H1 (cell line): Measurements from ENCODE around the gene VPS13D.
A peak's percentile ranks its signal among the peaks of the same experiment; 100 is the strongest.

Experiments used
- CEBPB ChIP-seq: IDR thresholded peaks from 2 replicates; pipeline ENCODE4 v1.6.1; 2012; ENCODE audit warnings: low read depth, low read length
- CHD1 ChIP-seq: IDR thresholded peaks from 2 replicates; pipeline ENCODE4 v1.6.1; 2012; ENCODE audit warnings: low read depth, low read length, improper control_type of control experiment
- KDM5A ChIP-seq: fragments of 200-600 bp; IDR thresholded peaks from 2 replicates; pipeline ENCODE4 v1.7.1; 2012; ENCODE audit warnings: mild to moderate bottlenecking, low read length, inconsistent platforms, mixed read lengths
- POLR2A ChIP-seq, 2 experiments: IDR thresholded peaks; 1 replicate in 1 of 2; 2 replicates in 1 of 2; pipeline ENCODE4 v1.6.1; 2011; ENCODE audit warnings: low read depth in 2 of 2, low read length in 2 of 2, mild to moderate bottlenecking in 2 of 2; ENCODE audit errors: control extremely low read depth in 1 of 2
- RNF2 ChIP-seq: fragments of 200-900, 300-1000 bp; sonication (generic); IDR thresholded peaks from 2 replicates; pipeline ENCODE4 v1.7.1; 2016; ENCODE audit warnings: borderline replicate concordance, low read depth, mild to moderate bottlenecking, antibody characterized with exemption, low read length; ENCODE audit not compliant: poor library complexity, severe bottlenecking; ENCODE audit errors: missing control alignments
- SP4 ChIP-seq: IDR thresholded peaks from 2 replicates; pipeline ENCODE4 v1.6.1; 2012; ENCODE audit warnings: low read length, inconsistent platforms
- TAF1 ChIP-seq: IDR thresholded peaks from 2 replicates; pipeline ENCODE4 v1.6.1; 2011; ENCODE audit warnings: mild to moderate bottlenecking, low read depth, low read length
- TCF12 ChIP-seq: IDR thresholded peaks from 2 replicates; pipeline ENCODE4 v1.6.1; 2011; ENCODE audit warnings: low read depth, mild to moderate bottlenecking, low read length
- TF ChIP-seq, protein P1 (sequence below), 3 experiments: IDR thresholded peaks; 1 replicate in 2 of 3; 2 replicates in 1 of 3; pipeline versions ENCODE4 v1.5.1 to v1.6.1; 2011; ENCODE audit warnings: low read length in 3 of 3, mild to moderate bottlenecking in 3 of 3, inconsistent platforms in 2 of 3, low read depth in 1 of 3, moderate library complexity in 1 of 3; ENCODE audit not compliant: insufficient read depth in 1 of 3; ENCODE audit errors: control extremely low read depth in 1 of 3
- TF ChIP-seq, protein P2 (sequence below): IDR thresholded peaks from 2 replicates; pipeline ENCODE4 v1.6.1; 2011; ENCODE audit warnings: low read depth, mild to moderate bottlenecking, low read length; ENCODE audit not compliant: insufficient read depth

DNA sequence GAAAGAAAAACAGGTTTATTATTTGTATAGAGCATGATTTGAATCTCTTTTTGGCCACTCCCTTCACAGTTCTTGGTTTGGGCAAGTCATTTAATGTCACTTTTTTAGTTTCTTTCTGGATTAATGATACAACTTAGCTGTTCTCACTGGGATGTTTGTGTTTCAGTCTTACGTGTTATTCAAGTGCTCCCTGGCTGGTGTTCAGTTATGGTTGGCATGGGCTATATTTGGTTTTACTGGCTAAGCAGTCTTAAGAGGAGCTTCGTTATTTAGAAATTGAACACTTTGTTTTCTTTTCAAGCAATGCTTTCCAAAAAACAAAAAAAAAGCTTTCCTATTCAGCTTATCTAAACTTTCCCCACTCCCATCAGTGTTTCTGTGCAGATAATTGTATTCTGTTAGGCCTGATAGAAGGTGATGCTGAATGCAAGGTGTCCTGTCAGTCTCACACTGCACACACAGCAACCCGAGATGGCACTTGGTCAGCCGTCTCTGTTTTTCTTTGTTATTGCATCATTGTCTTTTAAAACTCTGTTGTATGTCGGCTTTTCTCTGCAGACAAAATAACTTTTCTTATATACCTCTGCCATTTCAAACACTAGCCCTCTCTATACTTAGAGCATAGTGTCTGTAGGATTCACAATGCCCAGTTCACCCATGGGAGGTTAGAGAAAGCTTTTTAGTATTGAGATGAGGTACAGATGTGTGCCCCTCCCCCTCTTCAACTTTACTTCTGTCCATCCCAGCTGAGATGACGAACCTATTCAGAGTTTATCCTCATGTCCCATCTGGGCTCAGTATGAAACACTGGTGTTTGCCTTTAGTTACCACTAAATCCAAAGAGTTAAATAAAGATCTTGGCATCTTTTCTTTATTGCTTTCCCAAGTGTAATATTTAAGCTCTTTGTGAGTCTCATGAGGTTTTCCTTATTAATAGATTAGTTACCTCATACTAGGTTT lies 80.2 kb downstream of the VPS13D start:
- TF ChIP-seq, protein P1, sequence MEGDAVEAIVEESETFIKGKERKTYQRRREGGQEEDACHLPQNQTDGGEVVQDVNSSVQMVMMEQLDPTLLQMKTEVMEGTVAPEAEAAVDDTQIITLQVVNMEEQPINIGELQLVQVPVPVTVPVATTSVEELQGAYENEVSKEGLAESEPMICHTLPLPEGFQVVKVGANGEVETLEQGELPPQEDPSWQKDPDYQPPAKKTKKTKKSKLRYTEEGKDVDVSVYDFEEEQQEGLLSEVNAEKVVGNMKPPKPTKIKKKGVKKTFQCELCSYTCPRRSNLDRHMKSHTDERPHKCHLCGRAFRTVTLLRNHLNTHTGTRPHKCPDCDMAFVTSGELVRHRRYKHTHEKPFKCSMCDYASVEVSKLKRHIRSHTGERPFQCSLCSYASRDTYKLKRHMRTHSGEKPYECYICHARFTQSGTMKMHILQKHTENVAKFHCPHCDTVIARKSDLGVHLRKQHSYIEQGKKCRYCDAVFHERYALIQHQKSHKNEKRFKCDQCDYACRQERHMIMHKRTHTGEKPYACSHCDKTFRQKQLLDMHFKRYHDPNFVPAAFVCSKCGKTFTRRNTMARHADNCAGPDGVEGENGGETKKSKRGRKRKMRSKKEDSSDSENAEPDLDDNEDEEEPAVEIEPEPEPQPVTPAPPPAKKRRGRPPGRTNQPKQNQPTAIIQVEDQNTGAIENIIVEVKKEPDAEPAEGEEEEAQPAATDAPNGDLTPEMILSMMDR (IDR thresholded peaks at IDR 0.05; ENCODE audit: control extremely low read depth in 1 of 3, insufficient read depth in 1 of 3, low read depth in 1 of 3, low read length in 3 of 3): no peak
- TF ChIP-seq TCF12: no peak
- no peak for TF ChIP-seq SP4
- no peak for TF ChIP-seq POLR2A (IDR thresholded peaks at IDR 0.05; ENCODE audit: control extremely low read depth in 1 of 2, low read depth in 2 of 2, low read length in 2 of 2)
- TF ChIP-seq, protein P2, sequence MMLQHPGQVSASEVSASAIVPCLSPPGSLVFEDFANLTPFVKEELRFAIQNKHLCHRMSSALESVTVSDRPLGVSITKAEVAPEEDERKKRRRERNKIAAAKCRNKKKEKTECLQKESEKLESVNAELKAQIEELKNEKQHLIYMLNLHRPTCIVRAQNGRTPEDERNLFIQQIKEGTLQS: no peak
- no peak for TF ChIP-seq KDM5A
- no peak for TF ChIP-seq RNF2
- TF ChIP-seq CEBPB: peak; percentile 31; the same call in 1 of the 2 replicates
- TF ChIP-seq TAF1: no peak
- TF ChIP-seq CHD1: no peak
